Endothelial cell of umbilical vein (primary cell): ENCODE measurements around the gene CYP2S1. TPM values are rescaled to one million over a fixed set of nuclear protein-coding genes. Genes with fewer than 3 reads are reported as not detected.

ENCODE experiments used
- BruUV-seq: library from RNA; stranded (reverse); fragments of 400-500 nt; replicated peaks from 2 replicates; lab custom pipeline; 2021; lab: Mats Ljungman, UMichigan
- CTCF ChIA-PET: fragments of 300-600, 350-600 bp; sonication (Branson Sonifier 250); formaldehyde crosslinking; loops from one replicate; lab custom pipeline; 2021; ENCODE audit warnings: antibody characterized with exemption, inconsistent platforms; lab: Charles Lee
- POLR2A ChIA-PET: fragments of 300-600, 350-600 bp; sonication (Branson Sonifier 250); formaldehyde crosslinking; loops from one replicate; lab custom pipeline; 2021; ENCODE audit warnings: antibody characterized with exemption, inconsistent platforms; lab: Charles Lee
- DNase-seq: peaks from one replicate; pipeline ENCODE4 v3.0.0-alpha.2; 2011; ENCODE audit warnings: low read depth, low spot score
- FAIRE-seq: peaks from 2 replicates; lab custom pipeline; 2011; peaks lifted over from hg19 to GRCh38; lab: Jason Lieb, UNC
- H2AFZ ChIP-seq: 2 replicates; pipeline ENCODE4 v1.6.0; 2012; ENCODE audit warnings: low read depth, low read length, control low read depth, inconsistent platforms
- H3K27ac ChIP-seq: 2 replicates; pipeline ENCODE4 v1.5.1; 2011; ENCODE audit warnings: low read depth, mild to moderate bottlenecking, control low read depth, low read length, moderate library complexity; ENCODE audit not compliant: insufficient read depth
- H3K27me3 ChIP-seq, 2 experiments: 2 replicates each; pipeline versions ENCODE4 v1.6.0 to v1.6.1; 2011; ENCODE audit warnings: low read length in 2 of 2, mixed read lengths in 1 of 2; ENCODE audit not compliant: control insufficient read depth in 2 of 2, insufficient read depth in 2 of 2
- H3K36me3 ChIP-seq, 2 experiments: 2 replicates in 1 of 2; 3 replicates in 1 of 2; pipeline ENCODE4 v1.5.1; 2011; ENCODE audit warnings: low read length in 2 of 2, mild to moderate bottlenecking in 1 of 2, moderate library complexity in 1 of 2; ENCODE audit not compliant: control insufficient read depth in 2 of 2, insufficient read depth in 2 of 2; ENCODE audit errors: extremely low read depth in 1 of 2
- H3K4me1 ChIP-seq: 3 replicates; pipeline ENCODE4 v1.5.1; 2011; ENCODE audit warnings: mild to moderate bottlenecking, low read length; ENCODE audit not compliant: control insufficient read depth, insufficient read depth; ENCODE audit errors: extremely low read depth
- H3K4me2 ChIP-seq: 2 replicates; pipeline ENCODE4 v1.6.1; 2011; ENCODE audit warnings: low read length, control low read depth, mixed read lengths; ENCODE audit not compliant: insufficient read depth
- H3K4me3 ChIP-seq, 3 experiments: fragments of 200-600 bp in 1 of 3; sonication (generic), shearing (Covaris generic) in 1 of 3; replicated peaks in 1 of 3; 2 replicates each; pipeline ENCODE4 v1.5.1; 2011 to 2016; ENCODE audit warnings: control low read depth in 3 of 3, low read length in 3 of 3, mild to moderate bottlenecking in 2 of 3, inconsistent platforms in 1 of 3, low read depth in 1 of 3, moderate library complexity in 1 of 3; ENCODE audit not compliant: insufficient read depth in 1 of 3
- H3K79me2 ChIP-seq: 2 replicates; pipeline ENCODE4 v1.6.0; 2012; ENCODE audit warnings: low read length, inconsistent platforms; ENCODE audit not compliant: control insufficient read depth, insufficient read depth
- H3K9ac ChIP-seq: replicated peaks from 2 replicates; pipeline ENCODE3; 2011; ENCODE audit warnings: low read length, control low read depth; ENCODE audit not compliant: insufficient read depth; ENCODE audit errors: extremely low read depth
- H3K9me1 ChIP-seq: replicated peaks from 3 replicates; pipeline ENCODE4 v1.6.0; 2011; ENCODE audit warnings: mild to moderate bottlenecking, low read length; ENCODE audit not compliant: control insufficient read depth, insufficient read depth; ENCODE audit errors: extremely low read depth
- H3K9me3 ChIP-seq: replicated peaks from 2 replicates; pipeline ENCODE4 v1.5.1; 2012; ENCODE audit warnings: low read length, inconsistent platforms; ENCODE audit not compliant: control insufficient read depth, insufficient read depth
- H4K20me1 ChIP-seq: replicated peaks from 2 replicates; pipeline ENCODE3; 2011; ENCODE audit warnings: mild to moderate bottlenecking, low read length; ENCODE audit not compliant: control insufficient read depth, insufficient read depth; ENCODE audit errors: extremely low read depth
- CTCF ChIP-seq, 2 donors: IDR thresholded peaks; 1 replicate in 1 of 2; 2 replicates in 1 of 2; pipeline ENCODE4 v1.5.1; 2011; ENCODE audit warnings: low read length in 2 of 2, mild to moderate bottlenecking in 2 of 2, moderate library complexity in 2 of 2, control low read depth in 1 of 2, inconsistent platforms in 1 of 2, low read depth in 1 of 2; ENCODE audit not compliant: insufficient read depth in 1 of 2; ENCODE audit errors: extremely low read depth in 1 of 2
- EZH2 ChIP-seq: IDR thresholded peaks from 2 replicates; pipeline ENCODE4 v1.6.1; 2012; ENCODE audit warnings: borderline replicate concordance, low read depth, mild to moderate bottlenecking, moderate library complexity, low read length, inconsistent platforms; ENCODE audit not compliant: severe bottlenecking
- FOS ChIP-seq: IDR thresholded peaks from 2 replicates; pipeline ENCODE4 v1.6.1; 2011; ENCODE audit warnings: mild to moderate bottlenecking, low read length, moderate library complexity, borderline replicate concordance; ENCODE audit not compliant: insufficient read depth
- GATA2 ChIP-seq: IDR thresholded peaks from 2 replicates; pipeline ENCODE4 v1.7.0; 2011; ENCODE audit warnings: low read depth, mild to moderate bottlenecking, moderate library complexity, mixed read lengths, low read length; ENCODE audit not compliant: insufficient read length, insufficient read depth
- JUN ChIP-seq: IDR thresholded peaks from 2 replicates; pipeline ENCODE4 v1.6.1; 2011; ENCODE audit warnings: borderline replicate concordance, low read depth; ENCODE audit not compliant: insufficient read length, insufficient read depth
- MAX ChIP-seq: IDR thresholded peaks from 2 replicates; pipeline ENCODE4 v1.6.1; 2011; ENCODE audit not compliant: insufficient read depth, insufficient read length
- MYC ChIP-seq: IDR thresholded peaks from one replicate; pipeline ENCODE4 v1.6.1; 2011; ENCODE audit warnings: mild to moderate bottlenecking, low read depth, low read length
- POLR2A ChIP-seq: IDR thresholded peaks from 2 replicates; pipeline ENCODE4 v1.6.1; 2012; ENCODE audit warnings: low read depth, mild to moderate bottlenecking, control low read depth, low read length
- POLR2AphosphoS5 ChIP-seq: IDR thresholded peaks from 2 replicates; pipeline ENCODE4 v1.6.1; 2012; ENCODE audit warnings: low read depth, mild to moderate bottlenecking, control low read depth, low read length, moderate library complexity; ENCODE audit not compliant: insufficient read depth
- dilution Hi-C: fragments of 300-500 bp; cut with MboI; formaldehyde crosslinking; loops from one replicate; pipeline ENCODE4 v1.15.0; 2019; ENCODE audit warnings: low sequenced_read_pairs; ENCODE audit not compliant: extremely low pct_ligation_motif_present
- intact Hi-C: fragments of 100-400 bp; cut with micrococcal nuclease; formaldehyde crosslinking; loops from one replicate; pipeline ENCODE4 v1.10.0; 2022
- polyA plus RNA-seq, 4 experiments: library from polyadenylated mRNA; depleted of rRNA in 3 of 4; stranded (reverse) in 3 of 4; unstranded in 1 of 4; fragments of >200 nt; gene quantifications; 2 replicates each; pipeline versions ENCODE4 v1.2.1 to v1.2.3, GENCODE V29; 2011 to 2012; ENCODE audit warnings: missing spikeins in 1 of 4
- total RNA-seq: library from RNA; stranded (reverse); gene quantifications from 2 replicates; pipeline ENCODE4 v1.2.3, GENCODE V29; 2021

The CYP2S1 gene
- total and polyA plus RNA-seq, 2 donors (not counting 3 experiments of a cell fraction or from before 2014, with no cell fraction given): 0.98 to 4.5 TPM

GRCh38 chr19:41187884-41188279 lies 5.1 kb upstream of the CYP2S1 start:
- no TSS peak for BruUV-seq
- dilution Hi-C loops: no loop called here
- H3K9me1 ChIP-seq: no peaks in the 10 kb centered on the region
- no peak for FAIRE-seq
- ChIA-PET POLR2A (no interaction called here), CTCF (no interaction called here)
- DNase-seq: no peak
- TF ChIP-seq MYC (no peak), POLR2A (no peak), FOS (no peak), EZH2 (no peak), POLR2AphosphoS5 (no peak), GATA2 (no peak), CTCF (IDR thresholded peaks at IDR 0.05; ENCODE audit: extremely low read depth in 1 of 2, insufficient read depth in 1 of 2, low read depth in 1 of 2, low read length in 2 of 2) (no peak), MAX (no peak), JUN (no peak)
- peaks cover 6 to 8% of the 10 kb centered on the region in 2 experiments for H3K27me3 ChIP-seq
- H3K4me3 ChIP-seq: no peak overlapping the region
- no peaks in the 10 kb centered on the region for H3K36me3 ChIP-seq
- no peak overlapping the region for H3K27ac ChIP-seq
- H4K20me1 ChIP-seq: no peaks in the 10 kb centered on the region
- no peak overlapping the region for H3K9ac ChIP-seq
- H2AFZ ChIP-seq: no peak overlapping the region
- no peaks in the 10 kb centered on the region for H3K9me3 ChIP-seq
- H3K4me1 ChIP-seq: peaks cover 8% of the 10 kb centered on the region
- H3K79me2 ChIP-seq: no peaks in the 10 kb centered on the region
- H3K4me2 ChIP-seq: no peak overlapping the region
- intact Hi-C loops: no loop called here
